Measurements from ENCODE around the gene KIAA0232.
"Not testable (repeated sequence)": the region's sequence is repeated elsewhere in the genome, so short reads cannot be mapped to it uniquely, and the experiment has no call there.

Gene KIAA0232

GRCh38 chr4:6777636-6778281 is 4.8 kb upstream of the KIAA0232 start:
- no peak for DNase-seq (ENCODE audit: low read depth)

DNA sequence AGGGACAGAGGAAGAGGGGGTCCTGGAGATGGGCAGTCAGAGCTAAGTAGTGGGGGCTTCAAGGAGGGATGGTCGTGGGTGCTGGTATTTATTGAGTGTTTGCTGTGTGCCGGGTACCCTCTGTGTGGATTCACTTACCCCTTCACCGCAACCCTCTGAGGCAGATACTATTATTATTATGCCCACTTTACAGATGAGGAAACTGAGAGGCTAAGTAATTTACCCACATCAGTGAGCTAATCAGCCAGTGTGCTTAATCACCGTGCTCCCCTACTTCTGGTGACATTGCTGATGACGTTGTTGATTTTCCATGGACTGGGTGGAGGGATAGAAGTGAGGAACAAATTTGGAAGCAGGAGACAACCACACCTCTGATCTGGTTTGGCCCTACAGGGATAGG is 4.1 kb upstream of the KIAA0232 start:
- no peak for DNase-seq (ENCODE audit: low read depth)

- DNase-seq (ENCODE audit: low read depth), result no peak
Measured at GRCh38 chr4:6779667-6780565, 2.6 kb upstream of the KIAA0232 start.

GRCh38 chr4:6781113-6781512 is 1.4 kb upstream of the KIAA0232 start:
- no peak for DNase-seq (ENCODE audit: low read depth)

- DNase-seq (ENCODE audit: low read depth), result no peak
Measured at GRCh38 chr4:6781561-6781960, 966 bp upstream of the KIAA0232 start.

DNA sequence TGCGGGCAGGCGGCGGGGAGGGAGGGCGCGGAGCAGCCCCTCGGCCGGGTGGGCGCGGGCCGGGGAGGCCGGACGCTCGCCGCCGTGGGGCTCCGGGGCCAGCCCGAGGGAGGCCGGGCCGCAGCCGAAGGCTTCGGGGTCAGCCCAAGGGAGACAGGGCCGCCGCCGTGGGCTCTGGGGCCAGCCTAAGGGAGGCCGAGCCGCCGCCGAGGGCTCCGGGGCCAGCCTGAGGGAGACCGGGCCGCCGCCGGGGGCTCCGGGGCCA is 251 bp downstream of the KIAA0232 start:
- no peak for DNase-seq (ENCODE audit: low read depth)

GRCh38 chr4:6783111-6783981 is 819 bp downstream of the KIAA0232 start:
- peak; percentile 87 for DNase-seq (ENCODE audit: low read depth)

- DNase-seq (ENCODE audit: low read depth), result no peak
Measured at GRCh38 chr4:6785572-6785925, 3.0 kb downstream of the KIAA0232 start.

- no peak for DNase-seq (ENCODE audit: low read depth)
Measured at GRCh38 chr4:6788123-6788522, 5.6 kb downstream of the KIAA0232 start.

GRCh38 chr4:6791245-6791644 is 8.7 kb downstream of the KIAA0232 start:
- DNase-seq (ENCODE audit: low read depth), result not testable (repeated sequence)

DNA sequence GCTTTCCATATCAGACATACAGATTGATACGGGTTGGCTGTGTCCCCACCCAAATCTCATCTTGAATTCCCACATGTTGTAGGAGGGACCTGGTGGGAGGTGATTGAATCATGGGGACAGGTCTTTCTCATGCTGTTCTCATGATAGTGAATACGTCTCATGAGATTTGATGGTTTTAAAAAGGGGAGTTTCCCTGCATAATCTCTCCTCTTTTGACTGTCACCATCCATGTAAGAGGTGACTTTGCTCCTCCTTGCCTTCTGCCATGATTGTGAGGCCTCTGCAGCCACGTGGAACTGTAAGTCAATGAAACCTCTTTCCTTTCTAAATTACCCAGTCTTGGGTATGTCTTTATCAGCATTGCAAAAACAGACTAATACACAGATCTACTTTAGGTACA is 9.3 kb downstream of the KIAA0232 start:
- DNase-seq (ENCODE audit: low read depth), result not testable (repeated sequence)

DNA sequence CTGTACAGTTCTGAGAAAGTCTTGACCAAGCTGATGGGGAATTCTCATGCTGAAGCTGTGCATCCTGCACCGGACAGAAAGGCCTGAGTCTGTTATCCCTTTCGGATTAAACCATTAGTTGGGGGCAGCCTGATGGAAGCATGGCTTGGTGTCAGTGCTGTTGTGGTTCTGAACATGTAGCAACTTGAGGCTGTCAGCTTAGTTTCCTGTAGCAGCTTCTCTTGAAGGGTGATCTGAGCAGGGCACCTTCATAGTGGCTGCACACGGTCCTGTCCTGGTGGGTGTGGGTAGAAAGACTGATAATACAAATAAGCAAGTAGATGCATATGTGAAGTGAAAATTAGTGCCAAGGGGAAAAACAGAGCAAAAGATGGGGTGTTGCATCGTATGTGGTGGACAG is 11.7 kb downstream of the KIAA0232 start:
- DNase-seq (ENCODE audit: low read depth), result no peak

DNA sequence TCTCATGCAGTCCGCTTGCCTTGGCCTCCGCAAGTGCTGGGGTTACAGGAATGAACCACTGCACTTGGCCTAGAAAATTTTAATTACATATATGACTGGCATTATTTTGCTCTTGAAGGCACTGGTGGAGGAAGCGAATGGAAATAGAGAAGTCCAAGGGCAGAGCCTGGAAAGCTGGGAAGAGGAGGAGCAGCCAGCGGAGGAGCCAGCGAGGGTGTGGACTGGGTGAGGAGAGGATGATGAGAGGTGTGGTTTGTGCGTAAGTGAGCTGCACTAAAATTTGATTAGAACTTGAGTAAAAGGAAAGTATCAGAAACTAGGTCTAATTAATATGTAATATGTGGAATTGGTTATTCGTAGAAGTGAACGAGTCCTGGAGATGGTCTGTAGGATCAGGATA is 13.3 kb downstream of the KIAA0232 start:
- no peak for DNase-seq (ENCODE audit: low read depth)

DNA sequence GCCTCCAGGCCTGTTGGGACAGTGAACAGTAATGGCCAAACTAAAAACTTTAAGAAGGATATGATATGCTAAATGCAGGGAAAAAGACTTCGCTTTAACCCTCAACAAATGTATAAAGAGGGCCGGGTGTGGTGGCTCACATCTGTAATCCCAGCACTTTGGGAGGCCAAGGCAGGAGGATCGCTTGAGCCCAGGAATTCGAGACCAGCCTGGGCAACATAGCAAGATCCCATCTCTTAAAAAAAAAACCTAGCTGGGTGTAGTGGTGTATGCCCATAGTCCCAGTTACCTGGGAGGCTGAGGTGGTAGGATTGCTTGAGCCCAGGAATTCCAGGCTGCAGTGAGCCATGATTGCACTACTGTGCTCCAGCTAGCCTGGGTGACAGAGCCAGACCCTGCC is 14.8 kb downstream of the KIAA0232 start:
- DNase-seq (ENCODE audit: low read depth), result not testable (repeated sequence)

DNA sequence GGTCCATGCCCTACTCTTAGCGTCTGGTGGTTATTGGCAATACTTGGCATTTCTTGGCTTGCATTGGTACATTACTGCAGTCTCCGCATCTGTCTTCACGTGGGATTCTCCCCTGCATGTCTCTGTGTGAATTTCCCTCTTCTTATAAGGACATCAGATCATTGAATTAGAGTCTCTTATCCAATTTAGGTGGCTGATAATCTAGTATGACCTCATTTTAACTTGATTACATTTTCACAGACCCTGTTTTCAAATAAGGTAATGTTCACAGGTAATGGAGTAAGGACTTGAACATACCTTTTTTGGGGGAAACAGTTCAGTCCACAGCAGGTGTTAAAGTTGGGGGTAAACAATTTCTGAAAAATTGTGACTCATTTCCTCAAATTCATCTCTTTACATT is 16.6 kb downstream of the KIAA0232 start:
- no peak for DNase-seq (ENCODE audit: low read depth)

DNA sequence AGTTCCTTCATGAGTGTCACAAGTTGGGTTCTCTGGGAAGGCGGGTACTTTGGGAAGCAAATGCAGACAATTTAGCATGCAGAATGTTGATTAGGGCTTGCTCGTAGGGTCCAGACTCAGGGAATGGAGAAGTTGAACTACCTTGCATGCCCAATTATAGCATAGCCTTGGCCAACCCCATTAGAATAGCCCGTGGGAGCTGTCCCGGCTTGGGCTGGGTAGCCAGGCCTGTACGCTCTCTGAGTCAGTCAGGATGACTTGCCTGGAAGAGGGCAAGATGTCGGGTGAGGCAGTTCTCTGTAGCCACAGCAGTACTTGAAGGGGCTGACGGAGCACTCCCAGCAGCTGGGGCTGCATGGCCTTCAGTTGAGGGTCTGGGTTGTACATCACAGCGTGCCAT is 19.5 kb downstream of the KIAA0232 start:
- no peak for DNase-seq (ENCODE audit: low read depth)

GRCh38 chr4:6802626-6803025 is 20.1 kb downstream of the KIAA0232 start:
- DNase-seq (ENCODE audit: low read depth), result no peak

DNA sequence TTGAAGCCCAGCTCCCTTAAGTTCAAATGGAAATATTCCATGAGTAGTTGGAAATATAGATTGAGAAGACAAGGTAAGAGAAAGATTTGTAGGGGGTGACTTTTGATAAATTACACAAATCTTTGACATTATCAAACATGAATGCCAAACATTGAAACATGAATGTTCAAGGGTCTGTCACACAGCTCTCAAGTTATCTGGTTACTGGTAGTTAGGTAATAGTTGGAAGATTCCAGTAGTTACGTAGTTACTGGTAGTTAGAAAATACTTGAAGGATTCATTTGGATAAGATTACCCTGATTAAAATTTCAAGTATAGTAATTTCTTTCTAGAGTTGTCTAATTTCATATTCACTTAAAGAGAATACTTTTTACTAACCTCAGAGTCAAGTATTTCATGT is 20.7 kb downstream of the KIAA0232 start:
- DNase-seq (ENCODE audit: low read depth), result no peak

DNA sequence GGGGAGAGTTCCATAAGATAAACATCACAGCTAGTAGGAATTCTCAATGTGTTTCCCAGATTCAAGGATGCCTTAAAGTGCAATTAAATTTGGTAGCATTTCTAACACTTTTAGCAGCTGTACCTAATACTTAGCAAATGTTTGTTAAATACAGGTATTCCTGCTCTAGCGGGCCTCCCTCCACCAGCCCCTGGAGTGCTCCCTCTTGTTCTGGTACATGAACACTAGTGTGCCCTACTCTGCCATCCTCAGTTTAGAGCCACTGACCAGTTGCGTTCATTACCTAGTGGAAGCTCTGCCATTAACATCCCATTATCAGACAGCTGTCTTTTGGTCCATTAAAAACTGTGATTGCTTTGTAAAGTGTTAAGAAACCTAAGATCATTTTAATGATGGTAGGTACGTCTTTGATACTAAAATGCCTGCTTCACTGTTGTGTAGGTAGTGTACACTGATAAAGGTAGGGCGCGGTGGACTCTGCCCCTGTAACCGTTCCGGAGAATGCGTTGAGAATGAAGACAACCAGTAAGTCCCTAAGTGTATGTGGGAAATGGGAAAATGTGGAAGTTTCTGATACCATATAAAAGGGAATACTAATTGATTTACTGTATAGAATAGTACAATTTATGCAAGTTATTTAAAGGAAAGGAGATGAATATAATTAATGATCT is 21.7 kb downstream of the KIAA0232 start:
- DNase-seq (ENCODE audit: low read depth), result no peak

GRCh38 chr4:6806924-6807626 is 24.5 kb downstream of the KIAA0232 start:
- DNase-seq (ENCODE audit: low read depth), result no peak

DNA sequence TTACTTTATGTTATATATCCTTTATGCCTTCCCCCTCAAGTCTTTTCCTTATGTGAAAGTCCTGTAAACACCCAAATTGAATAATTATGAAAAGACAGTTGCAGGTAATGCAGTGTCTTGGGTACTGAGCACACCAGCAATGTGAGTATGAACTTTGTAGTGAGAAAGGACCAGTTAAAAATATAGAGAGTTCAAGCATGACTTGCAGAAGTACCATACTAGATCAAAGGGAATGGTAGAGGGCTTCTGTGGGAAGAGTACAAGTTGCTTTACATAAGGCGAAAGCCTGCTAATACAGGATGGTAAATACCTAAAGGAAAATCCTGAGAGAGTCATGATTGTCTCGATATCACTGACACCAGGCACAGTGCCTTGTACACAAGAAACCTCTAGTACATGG is 25.7 kb downstream of the KIAA0232 start:
- DNase-seq (ENCODE audit: low read depth), result no peak

GRCh38 chr4:6811165-6811564 is 28.6 kb downstream of the KIAA0232 start:
- DNase-seq (ENCODE audit: low read depth), result no peak
